HCT116 (cell line): Measurements from ENCODE around the gene DGKE. TPM values are rescaled to one million over a fixed set of nuclear protein-coding genes. Genes with fewer than 3 reads are reported as not detected.
A peak's percentile ranks its signal among the peaks of the same experiment; 100 is the strongest.

ENCODE experiments used
- ATAC-seq: fragments of 200-7000 bp; cut with Tn5 transposase; 2 replicates; pipeline ENCODE4 v1.9.1; 2020; ENCODE audit warnings: mild to moderate bottlenecking, moderate library complexity
- BruUV-seq: library from RNA; stranded (reverse); fragments of 400-500 nt; replicated peaks from 2 replicates; lab custom pipeline; 2021; lab: Mats Ljungman, UMichigan
- CTCF ChIA-PET: fragments of 300-600 bp; sonication (Branson Sonifier 250); formaldehyde crosslinking; loops from one replicate; lab custom pipeline; 2021; ENCODE audit warnings: antibody characterized with exemption; lab: Charles Lee
- POLR2A ChIA-PET: fragments of 300-600, 350-600 bp; sonication (Branson Sonifier 250); formaldehyde crosslinking; loops from one replicate; lab custom pipeline; 2021; ENCODE audit warnings: antibody characterized with exemption; lab: Charles Lee
- RAD21 ChIA-PET, 2 experiments: fragments of 300-600 bp; sonication (Branson Sonifier 250); formaldehyde crosslinking; loops; one replicate each; lab custom pipeline; 2023; ENCODE audit warnings: low total read pairs in 2 of 2; ENCODE audit not compliant: uncharacterized antibody in 2 of 2, unreplicated experiment in 2 of 2, low non-redundant PET in 1 of 2; lab: Charles Lee
- DNase-seq: peaks from one replicate; pipeline ENCODE4 v3.0.0-alpha.2; 2010; ENCODE audit warnings: low read depth, low spot score
- H2AFZ ChIP-seq: fragments of 200-600 bp; shearing (Covaris generic), sonication (generic); 2 replicates; pipeline ENCODE4 v1.6.1; 2017; ENCODE audit warnings: low read depth, mixed run types, mixed read lengths, antibody characterized with exemption, low read length; ENCODE audit not compliant: poor library complexity, severe bottlenecking
- H3K27ac ChIP-seq: 2 replicates; pipeline ENCODE4 v1.5.1; 2012; ENCODE audit warnings: low read depth, low read length
- H3K27me3 ChIP-seq: fragments of 200-600 bp; sonication (generic); 2 replicates; pipeline ENCODE4 v1.6.1; 2016; ENCODE audit warnings: mixed run types, low read length, mixed read lengths; ENCODE audit not compliant: insufficient read depth
- H3K36me3 ChIP-seq, 2 experiments: fragments of 200-500 bp in 1 of 2; fragments of 200-600 bp in 1 of 2; sonication (Bioruptor generic) in 1 of 2; sonication (generic) in 1 of 2; 2 replicates each; pipeline versions ENCODE4 v1.5.1 to v1.6.1; 2014 to 2016; ENCODE audit warnings: low read length in 2 of 2, inconsistent platforms in 1 of 2, mixed read lengths in 1 of 2, mixed run types in 1 of 2; ENCODE audit not compliant: insufficient read depth in 2 of 2, control insufficient read depth in 1 of 2
- H3K4me1 ChIP-seq, 2 experiments: fragments of 200-600 bp in 1 of 2; sonication (generic) in 1 of 2; 2 replicates each; pipeline versions ENCODE4 v1.5.1 to v1.6.1; 2012 to 2017; ENCODE audit warnings: low read length in 2 of 2, inconsistent platforms in 1 of 2, mild to moderate bottlenecking in 1 of 2, mixed read lengths in 1 of 2, mixed run types in 1 of 2, moderate library complexity in 1 of 2; ENCODE audit not compliant: insufficient read depth in 2 of 2, control insufficient read depth in 1 of 2
- H3K4me2 ChIP-seq: fragments of 200-600 bp; sonication (generic); 2 replicates; pipeline ENCODE4 v1.6.1; 2017; ENCODE audit warnings: mixed run types, low read length, mixed read lengths
- H3K4me3 ChIP-seq, 2 experiments: fragments of 200-600 bp in 1 of 2; sonication (generic) in 1 of 2; replicated peaks in 1 of 2; 2 replicates each; pipeline ENCODE4 v1.5.1; 2011 to 2016; ENCODE audit warnings: low read length in 2 of 2, control low read depth in 1 of 2, low read depth in 1 of 2, mild to moderate bottlenecking in 1 of 2, mixed read lengths in 1 of 2, mixed run types in 1 of 2
- H3K79me2 ChIP-seq: fragments of 200-600 bp; sonication (generic); 2 replicates; pipeline ENCODE4 v1.6.1; 2017; ENCODE audit warnings: mild to moderate bottlenecking, mixed run types, low read length, moderate library complexity, mixed read lengths; ENCODE audit not compliant: insufficient read depth
- H3K9ac ChIP-seq: fragments of 200-600 bp; sonication (generic); 2 replicates; pipeline ENCODE4 v1.6.1; 2016; ENCODE audit warnings: low read length, mixed read lengths
- H3K9me2 ChIP-seq: fragments of 200-600 bp; sonication (generic), shearing (Covaris generic); 2 replicates; pipeline ENCODE4 v1.6.1; 2017; ENCODE audit warnings: mixed run types, mild to moderate bottlenecking, moderate library complexity; ENCODE audit not compliant: insufficient read depth
- H3K9me3 ChIP-seq, 2 experiments: fragments of 200-500 bp in 1 of 2; fragments of 200-600 bp in 1 of 2; sonication (Bioruptor generic) in 1 of 2; sonication (generic) in 1 of 2; 2 replicates each; pipeline ENCODE4 v1.6.1; 2014 to 2017; ENCODE audit warnings: low read length in 2 of 2, mixed read lengths in 2 of 2, inconsistent platforms in 1 of 2, low read depth in 1 of 2, mild to moderate bottlenecking in 1 of 2, mixed run types in 1 of 2, moderate library complexity in 1 of 2; ENCODE audit not compliant: control insufficient read depth in 1 of 2, insufficient read depth in 1 of 2
- H4K20me1 ChIP-seq: fragments of 200-600 bp; sonication (generic), shearing (Covaris generic); 2 replicates; pipeline ENCODE4 v1.6.1; 2017; ENCODE audit warnings: mixed run types, mild to moderate bottlenecking, moderate library complexity; ENCODE audit not compliant: insufficient read depth
- CEBPB ChIP-seq: IDR thresholded peaks from 2 replicates; pipeline ENCODE4 v1.6.1; 2012; ENCODE audit warnings: low read depth
- EZH2phosphoT487 ChIP-seq: fragments of 200-600 bp; IDR thresholded peaks from 2 replicates; pipeline ENCODE4 v1.6.1; 2018; ENCODE audit warnings: antibody characterized with exemption, borderline replicate concordance
- POLR2AphosphoS5 ChIP-seq: IDR thresholded peaks from 2 replicates; pipeline ENCODE4 v1.6.1; 2011; ENCODE audit warnings: mild to moderate bottlenecking, low read depth, low read length, moderate library complexity
- RAD21 ChIP-seq: IDR thresholded peaks from 2 replicates; pipeline ENCODE4 v1.6.1; 2012; ENCODE audit warnings: low read depth, mild to moderate bottlenecking
- SIN3A ChIP-seq: IDR thresholded peaks from 2 replicates; pipeline ENCODE4 v1.6.1; 2012; ENCODE audit warnings: low read depth
- TCF7L2 ChIP-seq: IDR thresholded peaks from 2 replicates; pipeline ENCODE4 v1.7.0; 2011; ENCODE audit warnings: borderline replicate concordance, inconsistent platforms; ENCODE audit not compliant: insufficient read depth, insufficient read length; ENCODE audit errors: extremely low read depth
- YY1 ChIP-seq: IDR thresholded peaks from 2 replicates; pipeline ENCODE4 v1.6.1; 2011; ENCODE audit warnings: low read length, low read depth, moderate library complexity, mild to moderate bottlenecking; ENCODE audit not compliant: insufficient replicate concordance; ENCODE audit errors: extremely low read depth
- ZFX ChIP-seq: fragments of 450-650 bp; IDR thresholded peaks from 2 replicates; pipeline ENCODE4 v1.6.1; 2017
- intact Hi-C: fragments of 100-400 bp; cut with micrococcal nuclease; formaldehyde crosslinking; loops from 2 replicates; pipeline ENCODE4 v1.10.0; 2022
- total RNA-seq: library from RNA; stranded (reverse); gene quantifications from one replicate; pipeline ENCODE4 v1.2.1, GENCODE V29; 2021; ENCODE audit not compliant: unreplicated experiment
- TF ChIP-seq, protein P1 (sequence below), 3 experiments: fragments of 200-600 bp in 1 of 3; sonication (generic) in 1 of 3; IDR thresholded peaks in 2 of 3; conservative IDR thresholded peaks in 1 of 3; 2 replicates each; pipeline ENCODE4 v1.5.1; 2012 to 2017; ENCODE audit warnings: low read depth in 2 of 3, low read length in 2 of 3, antibody characterized with exemption in 1 of 3, borderline replicate concordance in 1 of 3, control low read depth in 1 of 3, mild to moderate bottlenecking in 1 of 3, mixed read lengths in 1 of 3, mixed run types in 1 of 3, moderate library complexity in 1 of 3; ENCODE audit not compliant: insufficient read depth in 1 of 3
- TF ChIP-seq, protein P2 (sequence below): IDR thresholded peaks from 2 replicates; pipeline ENCODE4 v1.6.1; 2011; ENCODE audit warnings: mild to moderate bottlenecking, low read length, moderate library complexity; ENCODE audit not compliant: insufficient replicate concordance; ENCODE audit errors: extremely low read depth
- TF ChIP-seq, protein P3 (sequence below): IDR thresholded peaks from 2 replicates; pipeline ENCODE4 v1.6.1; 2012

Gene DGKE
- total RNA-seq, 1 experiment from 2014 or later, result 5.2 TPM

DNA sequence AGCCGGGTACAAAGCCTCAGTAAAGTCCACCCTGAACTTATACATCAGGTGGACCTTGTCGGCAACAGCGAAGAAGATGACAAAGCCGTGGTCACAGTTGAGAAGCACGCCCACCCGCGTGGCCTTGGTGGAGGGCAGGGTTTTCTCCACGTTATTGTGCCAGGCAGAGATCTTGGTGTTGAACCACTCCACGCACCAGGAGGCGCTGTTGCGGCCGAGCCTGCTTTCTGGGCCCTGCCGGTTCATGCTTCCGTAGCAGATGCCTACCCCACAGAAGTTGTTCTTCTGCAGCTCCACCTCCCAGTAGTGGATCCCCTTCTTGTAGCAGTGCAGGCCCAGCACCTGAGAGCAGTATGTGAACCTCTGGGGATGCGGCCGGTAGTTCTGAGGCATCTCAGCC lies 57.8 kb downstream of the DGKE start:
- peak; percentile 52 for ATAC-seq
- Histone ChIP-seq H4K20me1 (no peaks in the 10 kb centered on the region), H3K36me3 (peaks cover 41 to 84% of the 10 kb centered on the region in 2 experiments), H3K4me2 (no peak overlapping the region), H3K9ac (no peak overlapping the region), H2AFZ (no peak overlapping the region), H3K27ac (no peak overlapping the region), H3K79me2 (no peaks in the 10 kb centered on the region), H3K9me3 (peaks cover 5 to 7% of the 10 kb centered on the region in 2 experiments; a peak in 2 of 4 replicates), H3K4me1 (peaks cover 0 to 5% of the 10 kb centered on the region in 2 experiments; a peak in 1 of 4 replicates), H3K9me2 (no peaks in the 10 kb centered on the region), H3K27me3 (no peaks in the 10 kb centered on the region), H3K4me3 (no peak overlapping the region)
- BruUV-seq, result no TSS peak
- intact Hi-C loops, result no loop called here
- RAD21 ChIA-PET, result no interaction called here
- no peak for TF ChIP-seq ZFX
- TF ChIP-seq POLR2AphosphoS5, result 0 out of 2 replicates have a peak, but pooled peaks have one; percentile 18
- TF ChIP-seq, protein P1, sequence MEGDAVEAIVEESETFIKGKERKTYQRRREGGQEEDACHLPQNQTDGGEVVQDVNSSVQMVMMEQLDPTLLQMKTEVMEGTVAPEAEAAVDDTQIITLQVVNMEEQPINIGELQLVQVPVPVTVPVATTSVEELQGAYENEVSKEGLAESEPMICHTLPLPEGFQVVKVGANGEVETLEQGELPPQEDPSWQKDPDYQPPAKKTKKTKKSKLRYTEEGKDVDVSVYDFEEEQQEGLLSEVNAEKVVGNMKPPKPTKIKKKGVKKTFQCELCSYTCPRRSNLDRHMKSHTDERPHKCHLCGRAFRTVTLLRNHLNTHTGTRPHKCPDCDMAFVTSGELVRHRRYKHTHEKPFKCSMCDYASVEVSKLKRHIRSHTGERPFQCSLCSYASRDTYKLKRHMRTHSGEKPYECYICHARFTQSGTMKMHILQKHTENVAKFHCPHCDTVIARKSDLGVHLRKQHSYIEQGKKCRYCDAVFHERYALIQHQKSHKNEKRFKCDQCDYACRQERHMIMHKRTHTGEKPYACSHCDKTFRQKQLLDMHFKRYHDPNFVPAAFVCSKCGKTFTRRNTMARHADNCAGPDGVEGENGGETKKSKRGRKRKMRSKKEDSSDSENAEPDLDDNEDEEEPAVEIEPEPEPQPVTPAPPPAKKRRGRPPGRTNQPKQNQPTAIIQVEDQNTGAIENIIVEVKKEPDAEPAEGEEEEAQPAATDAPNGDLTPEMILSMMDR (IDR thresholded peaks at IDR 0.05 in 2 of 3, conservative IDR thresholded peaks at IDR 0.05 in 1 of 3; ENCODE audit: borderline replicate concordance in 1 of 3, insufficient read depth in 1 of 3, low read depth in 2 of 3, low read length in 2 of 3), result peak; percentile 22 to 69 (median 58); a peak in 4 of 6 replicates
- TF ChIP-seq RAD21, result peak; percentile 39
- DNase-seq, result no peak
- CTCF ChIA-PET, result no interaction called here
- POLR2A ChIA-PET, result interaction anchor here (1.8 kb wide), 1 partner anchor 22 kb away, joined by 6 read pairs; the partner anchor contains the start of gene TRIM25

DNA sequence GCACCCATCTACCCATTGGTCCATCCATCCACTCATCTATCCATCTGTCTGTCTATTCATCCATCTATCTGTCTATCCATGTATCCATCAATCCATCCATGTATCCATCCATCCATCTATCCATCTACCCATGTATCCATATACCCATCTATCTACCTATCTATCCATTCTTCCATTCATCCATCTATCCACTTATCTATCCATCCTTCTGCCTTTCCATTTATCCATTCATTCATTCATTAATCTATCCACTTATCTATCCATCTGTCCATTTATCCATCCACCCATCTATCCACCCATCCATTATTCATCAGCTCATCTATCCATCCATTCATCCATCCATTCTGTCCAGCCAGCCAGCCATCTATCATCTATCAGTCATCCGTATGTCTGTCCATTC lies 58.4 kb downstream of the DGKE start:
- Histone ChIP-seq H4K20me1 (no peaks in the 10 kb centered on the region), H3K4me3 (no peak overlapping the region), H2AFZ (no peak overlapping the region), H3K4me2 (no peak overlapping the region), H3K27ac (no peak overlapping the region), H3K27me3 (no peaks in the 10 kb centered on the region), H3K9me2 (no peaks in the 10 kb centered on the region), H3K4me1 (peaks cover 0 to 11% of the 10 kb centered on the region in 2 experiments; a peak in 2 of 4 replicates), H3K9me3 (peaks cover 0 to 7% of the 10 kb centered on the region in 2 experiments; a peak in 2 of 4 replicates), H3K36me3 (peaks cover 41 to 80% of the 10 kb centered on the region in 2 experiments), H3K9ac (no peak overlapping the region), H3K79me2 (no peaks in the 10 kb centered on the region)
- DNase-seq, result no peak
- POLR2A ChIA-PET, result interaction anchor here (1.8 kb wide), 1 partner anchor 22 kb away, joined by 6 read pairs; the partner anchor contains the start of gene TRIM25
- intact Hi-C loops, result no loop called here
- ATAC-seq, result no peak
- BruUV-seq, result no TSS peak
- RAD21 ChIA-PET, result no interaction called here
- CTCF ChIA-PET, result no interaction called here
- TF ChIP-seq, protein P2, sequence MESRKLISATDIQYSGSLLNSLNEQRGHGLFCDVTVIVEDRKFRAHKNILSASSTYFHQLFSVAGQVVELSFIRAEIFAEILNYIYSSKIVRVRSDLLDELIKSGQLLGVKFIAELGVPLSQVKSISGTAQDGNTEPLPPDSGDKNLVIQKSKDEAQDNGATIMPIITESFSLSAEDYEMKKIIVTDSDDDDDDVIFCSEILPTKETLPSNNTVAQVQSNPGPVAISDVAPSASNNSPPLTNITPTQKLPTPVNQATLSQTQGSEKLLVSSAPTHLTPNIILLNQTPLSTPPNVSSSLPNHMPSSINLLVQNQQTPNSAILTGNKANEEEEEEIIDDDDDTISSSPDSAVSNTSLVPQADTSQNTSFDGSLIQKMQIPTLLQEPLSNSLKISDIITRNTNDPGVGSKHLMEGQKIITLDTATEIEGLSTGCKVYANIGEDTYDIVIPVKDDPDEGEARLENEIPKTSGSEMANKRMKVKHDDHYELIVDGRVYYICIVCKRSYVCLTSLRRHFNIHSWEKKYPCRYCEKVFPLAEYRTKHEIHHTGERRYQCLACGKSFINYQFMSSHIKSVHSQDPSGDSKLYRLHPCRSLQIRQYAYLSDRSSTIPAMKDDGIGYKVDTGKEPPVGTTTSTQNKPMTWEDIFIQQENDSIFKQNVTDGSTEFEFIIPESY, result no peak
- no peak for TF ChIP-seq EZH2phosphoT487
- no peak for TF ChIP-seq YY1
- TF ChIP-seq POLR2AphosphoS5, result no peak
- TF ChIP-seq TCF7L2, result no peak
- no peak for TF ChIP-seq RAD21
- TF ChIP-seq SIN3A, result no peak
- TF ChIP-seq, protein P1 (IDR thresholded peaks at IDR 0.05 in 2 of 3, conservative IDR thresholded peaks at IDR 0.05 in 1 of 3; ENCODE audit: borderline replicate concordance in 1 of 3, insufficient read depth in 1 of 3, low read depth in 2 of 3, low read length in 2 of 3), result no peak
- TF ChIP-seq, protein P3, sequence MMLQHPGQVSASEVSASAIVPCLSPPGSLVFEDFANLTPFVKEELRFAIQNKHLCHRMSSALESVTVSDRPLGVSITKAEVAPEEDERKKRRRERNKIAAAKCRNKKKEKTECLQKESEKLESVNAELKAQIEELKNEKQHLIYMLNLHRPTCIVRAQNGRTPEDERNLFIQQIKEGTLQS, result no peak
- no peak for TF ChIP-seq CEBPB
